Vagina (tissue), 2 donors: ENCODE data around the gene CERS2. TPM values are rescaled to one million over a fixed set of nuclear protein-coding genes. Genes with fewer than 3 reads are reported as not detected.

Experiments
- DNase-seq, 2 donors: peaks; one replicate each; pipeline ENCODE4 v3.0.0-alpha.2; 2017; ENCODE audit errors: extremely low spot score in 2 of 2
- H3K27ac ChIP-seq: fragments of 200-600 bp; sonication (generic); one replicate; pipeline ENCODE4 v1.5.1; 2019
- H3K27me3 ChIP-seq: fragments of 200-600 bp; sonication (generic); one replicate; pipeline ENCODE4 v1.5.1; 2019
- H3K36me3 ChIP-seq, 2 donors: fragments of 200-600 bp; sonication (generic); one replicate each; pipeline ENCODE4 v1.5.1; 2017 to 2019
- H3K4me1 ChIP-seq: fragments of 200-600 bp; sonication (generic); one replicate; pipeline ENCODE4 v1.5.1; 2019
- H3K4me3 ChIP-seq, 2 donors: fragments of 200-600 bp; sonication (generic); 1 replicate in 1 of 2; 2 replicates in 1 of 2; pipeline ENCODE4 v1.5.1; 2016 to 2019
- H3K9me3 ChIP-seq: fragments of 200-600 bp; sonication (generic); one replicate; pipeline ENCODE4 v1.5.1; 2019
- POLR2A ChIP-seq, 2 donors: fragments of 450-650 bp; IDR thresholded peaks; one replicate each; pipeline ENCODE4 v1.6.1; 2017; ENCODE audit warnings: antibody characterized with exemption in 2 of 2, mild to moderate bottlenecking in 2 of 2, moderate library complexity in 2 of 2
- POLR2AphosphoS5 ChIP-seq, 2 donors: sonication (generic); formaldehyde crosslinking; IDR thresholded peaks; one replicate each; pipeline ENCODE4 v1.9.0; 2017; ENCODE audit warnings: antibody characterized with exemption in 2 of 2, mild to moderate bottlenecking in 2 of 2, low read depth in 1 of 2; ENCODE audit not compliant: insufficient read depth in 1 of 2
- intact Hi-C: fragments of 100-400 bp; cut with DNase I; formaldehyde crosslinking; loops from one replicate; pipeline ENCODE4 v1.15.1; 2023
- total RNA-seq: library from RNA; depleted of rRNA; stranded (reverse); fragments of >200 nt; gene quantifications from one replicate; pipeline ENCODE4 v1.2.3, GENCODE V29; 2016
- TF ChIP-seq, protein P1 (sequence below), 3 experiments: fragments of 450-650 bp in 2 of 3; fragments of 200-600 bp in 1 of 3; sonication (generic) in 1 of 3; IDR thresholded peaks; one replicate each; pipeline ENCODE4 v1.5.1; 2017 to 2019; ENCODE audit warnings: antibody characterized with exemption in 3 of 3, mild to moderate bottlenecking in 2 of 3, moderate library complexity in 2 of 3

The CERS2 gene
- total RNA-seq, 1 donor from 2014 or later = 86.4 TPM

DNA sequence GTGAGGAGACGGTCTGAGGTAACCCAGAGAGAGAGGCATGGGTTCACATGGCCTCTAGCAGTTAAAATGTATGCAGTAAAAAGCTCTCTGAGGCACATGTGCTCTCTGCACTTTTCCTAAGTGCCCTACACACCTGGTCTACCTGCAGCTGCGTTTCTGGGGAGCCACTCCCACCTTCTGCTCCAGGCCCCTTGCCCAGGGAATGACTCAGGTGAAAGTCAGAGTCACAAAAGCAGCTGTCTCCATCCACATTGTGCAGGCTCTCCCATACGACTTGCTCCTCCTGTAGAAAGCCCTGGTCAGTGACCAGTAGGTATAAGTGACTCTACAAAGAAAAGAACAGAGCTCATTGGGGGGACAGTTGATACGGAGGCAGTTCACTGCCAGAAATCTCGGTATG lies 23.3 kb upstream of the CERS2 start:
- intact Hi-C loops = no loop called here
- Histone ChIP-seq H3K4me3 (no peak overlapping the region), H3K27ac (no peak overlapping the region), H3K4me1 (peaks cover 23% of the 10 kb centered on the region), H3K27me3 (no peaks in the 10 kb centered on the region), H3K36me3 (peaks cover 0 to 43% of the 10 kb centered on the region in 2 donors), H3K9me3 (no peaks in the 10 kb centered on the region)
- TF ChIP-seq, protein P1, sequence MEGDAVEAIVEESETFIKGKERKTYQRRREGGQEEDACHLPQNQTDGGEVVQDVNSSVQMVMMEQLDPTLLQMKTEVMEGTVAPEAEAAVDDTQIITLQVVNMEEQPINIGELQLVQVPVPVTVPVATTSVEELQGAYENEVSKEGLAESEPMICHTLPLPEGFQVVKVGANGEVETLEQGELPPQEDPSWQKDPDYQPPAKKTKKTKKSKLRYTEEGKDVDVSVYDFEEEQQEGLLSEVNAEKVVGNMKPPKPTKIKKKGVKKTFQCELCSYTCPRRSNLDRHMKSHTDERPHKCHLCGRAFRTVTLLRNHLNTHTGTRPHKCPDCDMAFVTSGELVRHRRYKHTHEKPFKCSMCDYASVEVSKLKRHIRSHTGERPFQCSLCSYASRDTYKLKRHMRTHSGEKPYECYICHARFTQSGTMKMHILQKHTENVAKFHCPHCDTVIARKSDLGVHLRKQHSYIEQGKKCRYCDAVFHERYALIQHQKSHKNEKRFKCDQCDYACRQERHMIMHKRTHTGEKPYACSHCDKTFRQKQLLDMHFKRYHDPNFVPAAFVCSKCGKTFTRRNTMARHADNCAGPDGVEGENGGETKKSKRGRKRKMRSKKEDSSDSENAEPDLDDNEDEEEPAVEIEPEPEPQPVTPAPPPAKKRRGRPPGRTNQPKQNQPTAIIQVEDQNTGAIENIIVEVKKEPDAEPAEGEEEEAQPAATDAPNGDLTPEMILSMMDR (IDR thresholded peaks at IDR 0.05) = no peak
- TF ChIP-seq POLR2A (IDR thresholded peaks at IDR 0.05) (no peak), POLR2AphosphoS5 (IDR thresholded peaks at IDR 0.05; ENCODE audit: insufficient read depth in 1 of 2, low read depth in 1 of 2) (no peak)
- DNase-seq = no peak

DNA sequence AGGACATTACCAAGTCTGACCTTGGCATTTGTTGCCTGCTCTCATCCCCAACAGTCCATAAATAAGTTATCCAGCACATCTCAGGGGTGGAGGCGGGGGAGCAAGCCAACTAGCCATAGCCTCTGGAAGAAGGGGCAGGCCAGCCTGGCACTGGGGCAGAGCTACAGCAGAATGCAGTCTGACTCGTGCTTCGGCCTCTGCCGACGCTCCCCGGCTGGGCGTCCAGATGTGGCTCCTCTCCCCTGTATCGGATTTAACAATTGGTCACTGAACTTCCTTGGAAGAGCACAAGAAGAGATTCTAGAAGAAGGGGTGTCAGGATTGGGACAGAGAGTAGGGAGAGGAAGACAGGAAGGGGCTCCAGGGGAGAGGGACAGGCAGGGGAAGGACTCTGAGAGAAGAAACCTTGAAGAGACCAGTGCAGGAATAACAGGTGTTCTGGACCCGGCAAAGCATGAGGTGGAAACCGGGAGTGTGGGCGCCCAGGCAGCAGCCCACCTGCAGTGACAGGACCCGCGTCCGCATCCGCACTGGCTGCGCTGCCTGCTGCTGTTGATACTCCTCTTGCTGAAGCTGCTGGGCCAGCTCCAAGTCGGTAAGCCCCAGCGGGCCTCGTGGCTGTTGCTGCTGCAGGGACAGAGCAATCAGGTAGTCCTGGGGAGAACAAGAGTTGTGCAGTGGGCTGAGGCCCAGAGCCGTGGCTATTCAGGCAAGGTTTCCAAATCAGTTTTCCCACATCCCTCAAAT lies 22.7 kb upstream of the CERS2 start:
- no peak for DNase-seq
- Histone ChIP-seq H3K4me1 (peaks cover 17% of the 10 kb centered on the region), H3K27ac (no peak overlapping the region), H3K9me3 (no peaks in the 10 kb centered on the region), H3K27me3 (no peaks in the 10 kb centered on the region), H3K36me3 (peaks cover 0 to 43% of the 10 kb centered on the region in 2 donors), H3K4me3 (no peak overlapping the region)
- intact Hi-C loops = no loop called here
- TF ChIP-seq POLR2A (IDR thresholded peaks at IDR 0.05) (no peak), POLR2AphosphoS5 (IDR thresholded peaks at IDR 0.05; ENCODE audit: insufficient read depth in 1 of 2, low read depth in 1 of 2) (no peak)
- TF ChIP-seq, protein P1 (IDR thresholded peaks at IDR 0.05) = no peak

DNA sequence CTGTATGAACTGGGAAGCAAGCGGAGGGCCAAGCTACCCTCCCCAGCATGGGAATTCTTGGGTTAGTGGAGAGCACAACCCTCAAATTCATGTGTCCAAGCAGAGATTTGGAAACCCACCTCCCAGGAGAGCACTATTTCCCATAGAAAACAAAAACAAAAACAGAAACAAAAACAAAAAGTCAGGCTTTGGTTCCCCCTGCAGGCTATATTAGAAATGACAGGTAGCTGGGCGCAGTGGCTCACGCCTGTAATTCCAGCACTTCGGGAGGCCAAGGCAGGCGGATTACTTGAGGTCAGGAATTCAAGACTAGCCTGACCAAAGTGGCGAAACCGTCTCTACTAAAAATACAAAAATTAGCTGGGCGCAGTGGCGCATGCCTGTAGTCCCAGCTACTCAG lies 21.3 kb upstream of the CERS2 start:
- Histone ChIP-seq H3K4me1 (peaks cover 13% of the 10 kb centered on the region), H3K4me3 (peak overlapping the region in 1 of 2 donors; percentile 2), H3K36me3 (peaks cover 0 to 32% of the 10 kb centered on the region in 2 donors), H3K27ac (peak overlapping the region; percentile 78), H3K9me3 (no peaks in the 10 kb centered on the region), H3K27me3 (no peaks in the 10 kb centered on the region)
- TF ChIP-seq POLR2AphosphoS5 (IDR thresholded peaks at IDR 0.05; ENCODE audit: insufficient read depth in 1 of 2, low read depth in 1 of 2) (peak in 1 of 2 donors; percentile 32), POLR2A (IDR thresholded peaks at IDR 0.05) (no peak)
- TF ChIP-seq, protein P1 (IDR thresholded peaks at IDR 0.05) = peak; percentile 61 to 72 (median 65)
- intact Hi-C loops = no loop called here
- no peak for DNase-seq

DNA sequence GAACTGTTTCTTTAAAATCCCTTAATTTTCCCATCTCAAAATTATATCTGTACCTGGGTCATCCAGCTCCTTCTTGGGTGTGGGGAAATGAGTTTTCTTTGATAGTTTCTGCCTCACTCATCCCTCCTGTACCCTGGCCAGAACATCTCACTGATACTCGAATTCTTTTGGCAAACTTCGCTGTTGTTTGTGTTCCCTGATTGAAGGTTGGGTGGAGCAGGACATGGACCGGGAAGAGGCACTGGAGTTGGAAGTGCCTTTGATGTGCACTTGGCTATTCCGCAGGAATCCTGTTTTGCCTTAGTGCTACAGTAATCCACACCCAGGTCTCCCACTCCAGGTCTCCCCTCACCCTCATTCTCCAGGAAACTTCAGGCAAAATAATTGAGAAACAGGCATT lies 20.8 kb upstream of the CERS2 start:
- Histone ChIP-seq H3K27me3 (no peaks in the 10 kb centered on the region), H3K27ac (peak overlapping the region; percentile 78), H3K4me3 (peak overlapping the region in 1 of 2 donors; percentile 2), H3K4me1 (peaks cover 13% of the 10 kb centered on the region), H3K36me3 (peaks cover 0 to 28% of the 10 kb centered on the region in 2 donors), H3K9me3 (no peaks in the 10 kb centered on the region)
- no peak for TF ChIP-seq POLR2A (IDR thresholded peaks at IDR 0.05)
- TF ChIP-seq POLR2AphosphoS5 (IDR thresholded peaks at IDR 0.05; ENCODE audit: insufficient read depth in 1 of 2, low read depth in 1 of 2) = no peak
- TF ChIP-seq, protein P1 (IDR thresholded peaks at IDR 0.05) = no peak
- no peak for DNase-seq
- intact Hi-C loops = no loop called here

DNA sequence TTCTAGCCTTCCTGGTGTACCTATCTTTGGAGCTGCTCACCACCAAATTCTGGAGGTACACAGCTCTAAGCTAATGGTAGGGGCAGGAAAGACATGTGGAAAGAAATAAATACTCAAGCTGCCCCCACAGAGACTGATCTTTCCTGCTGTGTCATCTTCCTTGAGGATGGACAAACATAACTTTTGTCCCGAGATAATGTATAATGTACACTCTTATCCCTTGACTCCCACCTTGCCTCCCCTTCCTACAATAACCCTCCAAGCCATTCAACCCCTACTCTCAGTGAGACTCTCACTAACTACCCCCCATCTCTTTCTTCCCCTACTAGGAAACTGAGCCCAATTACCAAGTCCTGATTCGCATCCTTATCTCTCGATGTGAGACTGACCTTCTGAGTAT lies 19.6 kb upstream of the CERS2 start:
- H3K36me3 ChIP-seq = peaks cover 0 to 26% of the 10 kb centered on the region in 2 donors
- TF ChIP-seq POLR2A (IDR thresholded peaks at IDR 0.05) (no peak), POLR2AphosphoS5 (IDR thresholded peaks at IDR 0.05; ENCODE audit: insufficient read depth in 1 of 2, low read depth in 1 of 2) (no peak)
- TF ChIP-seq, protein P1 (IDR thresholded peaks at IDR 0.05) = no peak
- H3K27me3 ChIP-seq = no peaks in the 10 kb centered on the region
- no peak overlapping the region for H3K4me3 ChIP-seq
- H3K9me3 ChIP-seq = no peaks in the 10 kb centered on the region
- intact Hi-C loops = no loop called here
- peaks cover 13% of the 10 kb centered on the region for H3K4me1 ChIP-seq
- DNase-seq = no peak
- peak overlapping the region; percentile 78 for H3K27ac ChIP-seq
